K562 (cell line): ENCODE measurements around the gene CBX8. TPM values are rescaled to one million over a fixed set of nuclear protein-coding genes. Genes with fewer than 3 reads are reported as not detected.
A peak's percentile ranks its signal among the peaks of the same experiment; 100 is the strongest.

Source experiments
- CBX3 ChIP-seq, 2 experiments: IDR thresholded peaks; 1 replicate in 1 of 2; 2 replicates in 1 of 2; pipeline ENCODE4 v1.6.1; 2012; ENCODE audit warnings: inconsistent platforms in 2 of 2, low read length in 2 of 2, borderline replicate concordance in 1 of 2, control low read depth in 1 of 2
- ESRRA ChIP-seq: fragments of 450-650 bp; IDR thresholded peaks from 2 replicates; pipeline ENCODE4 v1.6.1; 2014; ENCODE audit warnings: low read depth, mild to moderate bottlenecking, moderate library complexity, borderline replicate concordance
- ESRRB ChIP-seq: fragments of 250-450 bp; sonication (Bioruptor Pico); IDR thresholded peaks from 2 replicates; pipeline ENCODE4 v1.5.0; 2020; ENCODE audit warnings: mild to moderate bottlenecking, moderate library complexity, borderline replicate concordance
- GATAD2B ChIP-seq: fragments of 450-650 bp; IDR thresholded peaks from 2 replicates; pipeline ENCODE4 v1.6.1; 2017; ENCODE audit warnings: mild to moderate bottlenecking, borderline replicate concordance
- IRF2 ChIP-seq: sonication (generic); formaldehyde crosslinking; IDR thresholded peaks from 2 replicates; pipeline ENCODE4 v1.8.1; 2022; ENCODE audit warnings: mild to moderate bottlenecking, missing genetic modification reagents
- PHF8 ChIP-seq: fragments of 200-600 bp; sonication (generic); IDR thresholded peaks from 2 replicates; pipeline ENCODE4 v1.6.1; 2012; ENCODE audit warnings: mixed run types, mild to moderate bottlenecking, inconsistent platforms, low read length, moderate library complexity, borderline replicate concordance
- ZFP1 ChIP-seq: fragments of 450-650 bp; formaldehyde crosslinking; IDR thresholded peaks from 2 replicates; pipeline ENCODE4 v1.4.0; 2020; ENCODE audit warnings: mild to moderate bottlenecking, mixed read lengths
- ZNF184 ChIP-seq: sonication (generic); formaldehyde crosslinking; IDR thresholded peaks from 2 replicates; pipeline ENCODE4 v1.5.0; 2020; ENCODE audit warnings: missing genetic modification reagents
- ZNF212 ChIP-seq: fragments of 450-650 bp; formaldehyde crosslinking; IDR thresholded peaks from 2 replicates; pipeline ENCODE4 v1.4.0; 2020; ENCODE audit warnings: mild to moderate bottlenecking
- ZNF217 ChIP-seq: sonication (generic); formaldehyde crosslinking; IDR thresholded peaks from 2 replicates; pipeline ENCODE4 v1.8.0; 2022; ENCODE audit warnings: mild to moderate bottlenecking, missing genetic modification reagents
- ZNF431 ChIP-seq: sonication (generic); formaldehyde crosslinking; IDR thresholded peaks from 2 replicates; pipeline ENCODE4 v1.8.0; 2022; ENCODE audit warnings: mild to moderate bottlenecking, missing genetic modification reagents
- ZNF766 ChIP-seq: fragments of 200-800 bp; sonication (Bioruptor generic); conservative IDR thresholded peaks from 2 replicates; pipeline ENCODE4 v1.6.1; 2016; ENCODE audit warnings: missing genetic modification characterization, missing compliant biosample characterization
- ZNF778 ChIP-seq: fragments of 450-650 bp; formaldehyde crosslinking; IDR thresholded peaks from 2 replicates; pipeline ENCODE4 v1.4.0; 2020; ENCODE audit warnings: mild to moderate bottlenecking, moderate library complexity
- polyA plus RNA-seq, 8 experiments: library from polyadenylated mRNA; depleted of rRNA in 4 of 8; stranded (reverse) in 5 of 8; unstranded in 3 of 8; fragments of >200 nt; fragmentation: Nextera tagmentation in 2 of 8; fragmentation: Illumina TruSeq in 1 of 8; extraction: Ambion mirVana in 2 of 8; extraction: Trizol in 1 of 8; gene quantifications; 2 replicates each; pipeline versions ENCODE4 v1.2.1 to v1.2.3, GENCODE V29; 2011 to 2014; ENCODE audit warnings: inconsistent platforms in 1 of 8, missing spikeins in 1 of 8
- total RNA-seq, 7 experiments: library from RNA; depleted of rRNA in 6 of 7; stranded (reverse); fragments of >200 nt in 6 of 7; fragmentation: Illumina TruSeq in 2 of 7; extraction: Trizol in 2 of 7; gene quantifications; 2 replicates each; pipeline versions ENCODE4 v1.2.1 to v1.2.3, GENCODE V29; 2011 to 2021; ENCODE audit warnings: low replicate concordance in 1 of 7
- TF ChIP-seq, protein P1 (sequence below), 2 experiments: fragments of 450-650 bp; IDR thresholded peaks; 2 replicates each; pipeline ENCODE4 v1.6.1; 2016; ENCODE audit warnings: mild to moderate bottlenecking in 2 of 2, borderline replicate concordance in 1 of 2, low read depth in 1 of 2, moderate library complexity in 1 of 2
- TF ChIP-seq, protein P2 (sequence below), 2 experiments: fragments of 450-650 bp in 1 of 2; sonication (generic) in 1 of 2; formaldehyde crosslinking; conservative IDR thresholded peaks; 2 replicates each; pipeline versions ENCODE4 v1.4.0 to v1.8.1; 2020 to 2022; ENCODE audit warnings: mild to moderate bottlenecking in 1 of 2, missing genetic modification reagents in 1 of 2
- TF ChIP-seq, protein P3 (sequence below): fragments of 450-650 bp; formaldehyde crosslinking; IDR thresholded peaks from 2 replicates; pipeline ENCODE4 v1.4.0; 2020; ENCODE audit warnings: mild to moderate bottlenecking, mixed read lengths
- TF ChIP-seq, protein P4 (sequence below): sonication (generic); formaldehyde crosslinking; IDR thresholded peaks from 2 replicates; pipeline ENCODE4 v1.9.0; 2022; ENCODE audit warnings: mild to moderate bottlenecking, missing genetic modification reagents

CBX8 gene
- total and polyA plus RNA-seq, 9 of the 15 experiments (the other 6 are each of a cell fraction or from before 2014, with no cell fraction given), result 0.08 to 11.9 (median 2.6) TPM

DNA sequence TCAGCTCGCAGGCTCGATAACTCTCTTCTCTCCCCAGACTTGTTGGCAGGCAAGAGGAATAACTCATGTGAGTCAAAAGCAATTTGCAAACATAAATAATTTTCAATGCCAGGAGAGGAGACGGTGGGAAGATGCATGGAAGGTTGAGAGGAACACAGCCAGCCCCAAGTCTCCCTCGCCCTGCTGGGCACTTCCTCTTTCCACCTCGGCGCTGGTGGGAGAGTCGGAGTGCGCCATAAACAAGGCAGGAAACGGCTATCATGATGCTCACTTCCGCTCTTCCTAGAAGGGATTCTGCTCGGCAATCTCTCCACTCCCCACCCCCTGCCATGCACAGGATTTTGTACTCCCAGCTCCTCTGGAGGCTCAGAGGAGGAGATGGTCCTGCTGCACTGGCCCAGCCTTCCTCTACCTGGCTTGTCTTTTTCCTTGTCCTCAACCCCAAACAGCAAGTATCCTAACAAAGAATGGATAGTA, 29.4 kb upstream of the CBX8 start (continued):
- TF ChIP-seq, protein P1, sequence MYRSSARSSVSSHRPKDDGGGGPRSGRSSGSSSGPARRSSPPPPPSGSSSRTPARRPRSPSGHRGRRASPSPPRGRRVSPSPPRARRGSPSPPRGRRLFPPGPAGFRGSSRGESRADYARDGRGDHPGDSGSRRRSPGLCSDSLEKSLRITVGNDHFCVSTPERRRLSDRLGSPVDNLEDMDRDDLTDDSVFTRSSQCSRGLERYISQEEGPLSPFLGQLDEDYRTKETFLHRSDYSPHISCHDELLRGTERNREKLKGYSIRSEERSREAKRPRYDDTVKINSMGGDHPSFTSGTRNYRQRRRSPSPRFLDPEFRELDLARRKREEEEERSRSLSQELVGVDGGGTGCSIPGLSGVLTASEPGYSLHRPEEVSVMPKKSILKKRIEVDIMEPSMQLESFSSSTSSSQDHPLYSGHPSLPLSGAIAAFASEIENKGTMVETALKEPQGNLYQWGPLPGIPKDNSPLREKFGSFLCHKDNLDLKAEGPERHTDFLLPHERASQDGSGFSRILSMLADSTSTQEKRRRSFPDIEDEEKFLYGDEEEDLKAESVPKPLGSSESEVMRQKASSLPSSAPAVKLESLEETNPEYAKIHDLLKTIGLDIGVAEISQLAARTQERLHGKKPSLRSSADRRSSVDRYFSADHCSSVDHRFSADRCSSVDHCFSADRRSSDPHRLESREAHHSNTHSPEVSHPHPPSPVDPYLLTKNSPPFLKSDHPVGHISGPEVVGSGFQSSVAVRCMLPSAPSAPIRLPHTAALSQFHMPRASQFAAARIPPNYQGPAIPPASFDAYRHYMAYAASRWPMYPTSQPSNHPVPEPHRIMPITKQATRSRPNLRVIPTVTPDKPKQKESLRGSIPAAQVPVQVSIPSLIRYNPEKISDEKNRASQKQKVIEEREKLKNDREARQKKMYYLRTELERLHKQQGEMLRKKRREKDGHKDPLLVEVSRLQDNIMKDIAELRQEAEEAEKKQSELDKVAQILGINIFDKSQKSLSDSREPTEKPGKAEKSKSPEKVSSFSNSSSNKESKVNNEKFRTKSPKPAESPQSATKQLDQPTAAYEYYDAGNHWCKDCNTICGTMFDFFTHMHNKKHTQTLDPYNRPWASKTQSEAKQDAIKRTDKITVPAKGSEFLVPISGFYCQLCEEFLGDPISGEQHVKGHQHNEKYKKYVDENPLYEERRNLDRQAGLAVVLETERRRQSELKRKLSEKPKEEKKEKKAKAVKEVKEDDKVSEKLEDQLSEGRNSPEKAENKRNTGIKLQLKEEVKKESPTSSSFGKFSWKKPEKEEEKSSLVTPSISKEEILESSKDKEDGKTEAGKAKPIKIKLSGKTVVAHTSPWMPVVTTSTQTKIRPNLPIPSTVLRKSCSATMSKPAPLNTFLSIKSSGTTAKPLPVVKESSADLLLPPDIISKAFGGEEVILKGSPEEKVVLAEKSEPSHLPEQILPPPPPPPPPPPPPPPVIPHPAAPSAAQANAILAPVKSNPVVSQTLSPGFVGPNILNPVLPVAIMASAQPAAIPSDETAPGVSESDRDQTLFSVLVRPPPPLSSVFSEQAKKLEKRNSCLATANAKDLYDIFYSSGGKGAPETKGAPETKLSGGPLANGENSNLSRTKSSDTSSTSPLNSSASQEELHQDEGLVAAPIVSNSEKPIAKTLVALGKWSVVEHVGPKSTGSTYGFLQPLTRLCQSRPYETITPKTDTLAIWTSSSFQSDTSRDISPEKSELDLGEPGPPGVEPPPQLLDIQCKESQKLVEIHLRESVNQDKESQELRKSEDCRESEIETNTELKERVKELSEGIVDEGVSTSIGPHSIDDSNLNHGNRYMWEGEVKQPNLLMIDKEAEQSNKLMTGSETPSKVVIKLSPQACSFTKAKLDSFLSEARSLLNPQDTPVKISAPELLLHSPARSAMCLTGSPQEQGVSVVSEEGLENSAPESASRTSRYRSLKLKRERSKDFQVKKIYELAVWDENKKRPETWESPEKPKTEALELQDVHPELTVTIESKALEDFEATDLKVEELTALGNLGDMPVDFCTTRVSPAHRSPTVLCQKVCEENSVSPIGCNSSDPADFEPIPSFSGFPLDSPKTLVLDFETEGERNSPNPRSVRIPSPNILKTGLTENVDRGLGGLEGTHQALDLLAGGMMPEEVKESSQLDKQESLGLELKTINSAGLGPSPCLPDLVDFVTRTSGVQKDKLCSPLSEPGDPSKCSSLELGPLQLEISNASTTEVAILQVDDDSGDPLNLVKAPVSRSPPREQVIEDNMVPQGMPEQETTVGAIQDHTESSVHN (IDR thresholded peaks at IDR 0.05; ENCODE audit: borderline replicate concordance in 1 of 2, low read depth in 1 of 2), result no peak
- TF ChIP-seq, protein P2, sequence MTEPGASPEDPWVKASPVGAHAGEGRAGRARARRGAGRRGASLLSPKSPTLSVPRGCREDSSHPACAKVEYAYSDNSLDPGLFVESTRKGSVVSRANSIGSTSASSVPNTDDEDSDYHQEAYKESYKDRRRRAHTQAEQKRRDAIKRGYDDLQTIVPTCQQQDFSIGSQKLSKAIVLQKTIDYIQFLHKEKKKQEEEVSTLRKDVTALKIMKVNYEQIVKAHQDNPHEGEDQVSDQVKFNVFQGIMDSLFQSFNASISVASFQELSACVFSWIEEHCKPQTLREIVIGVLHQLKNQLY (CRISPR knock-in tag; conservative IDR thresholded peaks at IDR 0.05), result no peak
- TF ChIP-seq GATAD2B, result no peak
- no peak for TF ChIP-seq ZNF212 (CRISPR knock-in tag)
- TF ChIP-seq ZNF184 (CRISPR knock-in tag), result no peak
- TF ChIP-seq ZFP1 (CRISPR knock-in tag), result no peak
- no peak for TF ChIP-seq ZNF766 (CRISPR knock-in tag)
- TF ChIP-seq, protein P3, sequence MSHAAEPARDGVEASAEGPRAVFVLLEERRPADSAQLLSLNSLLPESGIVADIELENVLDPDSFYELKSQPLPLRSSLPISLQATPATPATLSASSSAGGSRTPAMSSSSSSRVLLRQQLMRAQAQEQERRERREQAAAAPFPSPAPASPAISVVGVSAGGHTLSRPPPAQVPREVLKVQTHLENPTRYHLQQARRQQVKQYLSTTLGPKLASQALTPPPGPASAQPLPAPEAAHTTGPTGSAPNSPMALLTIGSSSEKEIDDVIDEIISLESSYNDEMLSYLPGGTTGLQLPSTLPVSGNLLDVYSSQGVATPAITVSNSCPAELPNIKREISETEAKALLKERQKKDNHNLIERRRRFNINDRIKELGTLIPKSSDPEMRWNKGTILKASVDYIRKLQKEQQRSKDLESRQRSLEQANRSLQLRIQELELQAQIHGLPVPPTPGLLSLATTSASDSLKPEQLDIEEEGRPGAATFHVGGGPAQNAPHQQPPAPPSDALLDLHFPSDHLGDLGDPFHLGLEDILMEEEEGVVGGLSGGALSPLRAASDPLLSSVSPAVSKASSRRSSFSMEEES (CRISPR knock-in tag), result no peak
- TF ChIP-seq IRF2 (CRISPR knock-in tag), result no peak
- TF ChIP-seq, protein P4, sequence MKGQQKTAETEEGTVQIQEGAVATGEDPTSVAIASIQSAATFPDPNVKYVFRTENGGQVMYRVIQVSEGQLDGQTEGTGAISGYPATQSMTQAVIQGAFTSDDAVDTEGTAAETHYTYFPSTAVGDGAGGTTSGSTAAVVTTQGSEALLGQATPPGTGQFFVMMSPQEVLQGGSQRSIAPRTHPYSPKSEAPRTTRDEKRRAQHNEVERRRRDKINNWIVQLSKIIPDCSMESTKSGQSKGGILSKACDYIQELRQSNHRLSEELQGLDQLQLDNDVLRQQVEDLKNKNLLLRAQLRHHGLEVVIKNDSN (CRISPR knock-in tag), result no peak
- TF ChIP-seq ZNF217, result no peak
- 0 out of 2 replicates have a peak, but pooled peaks have one; percentile 16 for TF ChIP-seq ESRRA
- no peak for TF ChIP-seq ZNF431 (CRISPR knock-in tag)
- peak; percentile 75; the same call in 1 of the 2 replicates for TF ChIP-seq PHF8
- TF ChIP-seq ZNF778 (CRISPR knock-in tag), result no peak
- no peak for TF ChIP-seq ESRRB
- TF ChIP-seq CBX3 (IDR thresholded peaks at IDR 0.05; ENCODE audit: borderline replicate concordance in 1 of 2, low read length in 2 of 2), result no peak; a peak in 1 of 3 replicates
